Endothelial cell of umbilical vein (primary cell): ENCODE results near the gene ELAPOR2. TPM values are rescaled to one million over a fixed set of nuclear protein-coding genes. Genes with fewer than 3 reads are reported as not detected.

Source experiments
- BruUV-seq: library from RNA; stranded (reverse); fragments of 400-500 nt; replicated peaks from 2 replicates; lab custom pipeline; 2021; lab: Mats Ljungman, UMichigan
- CTCF ChIA-PET: fragments of 300-600, 350-600 bp; sonication (Branson Sonifier 250); formaldehyde crosslinking; loops from one replicate; lab custom pipeline; 2021; ENCODE audit warnings: antibody characterized with exemption, inconsistent platforms; lab: Charles Lee
- POLR2A ChIA-PET: fragments of 300-600, 350-600 bp; sonication (Branson Sonifier 250); formaldehyde crosslinking; loops from one replicate; lab custom pipeline; 2021; ENCODE audit warnings: antibody characterized with exemption, inconsistent platforms; lab: Charles Lee
- DNase-seq: peaks from one replicate; pipeline ENCODE4 v3.0.0-alpha.2; 2011; ENCODE audit warnings: low read depth, low spot score
- FAIRE-seq: peaks from 2 replicates; lab custom pipeline; 2011; peaks lifted over from hg19 to GRCh38; lab: Jason Lieb, UNC
- H2AFZ ChIP-seq: 2 replicates; pipeline ENCODE4 v1.6.0; 2012; ENCODE audit warnings: low read depth, low read length, control low read depth, inconsistent platforms
- H3K27ac ChIP-seq: 2 replicates; pipeline ENCODE4 v1.5.1; 2011; ENCODE audit warnings: low read depth, mild to moderate bottlenecking, control low read depth, low read length, moderate library complexity; ENCODE audit not compliant: insufficient read depth
- H3K27me3 ChIP-seq, 2 experiments: 2 replicates each; pipeline versions ENCODE4 v1.6.0 to v1.6.1; 2011; ENCODE audit warnings: low read length in 2 of 2, mixed read lengths in 1 of 2; ENCODE audit not compliant: control insufficient read depth in 2 of 2, insufficient read depth in 2 of 2
- H3K36me3 ChIP-seq, 2 experiments: 2 replicates in 1 of 2; 3 replicates in 1 of 2; pipeline ENCODE4 v1.5.1; 2011; ENCODE audit warnings: low read length in 2 of 2, mild to moderate bottlenecking in 1 of 2, moderate library complexity in 1 of 2; ENCODE audit not compliant: control insufficient read depth in 2 of 2, insufficient read depth in 2 of 2; ENCODE audit errors: extremely low read depth in 1 of 2
- H3K4me1 ChIP-seq: 3 replicates; pipeline ENCODE4 v1.5.1; 2011; ENCODE audit warnings: mild to moderate bottlenecking, low read length; ENCODE audit not compliant: control insufficient read depth, insufficient read depth; ENCODE audit errors: extremely low read depth
- H3K4me2 ChIP-seq: 2 replicates; pipeline ENCODE4 v1.6.1; 2011; ENCODE audit warnings: low read length, control low read depth, mixed read lengths; ENCODE audit not compliant: insufficient read depth
- H3K4me3 ChIP-seq, 3 experiments: fragments of 200-600 bp in 1 of 3; sonication (generic), shearing (Covaris generic) in 1 of 3; replicated peaks in 1 of 3; 2 replicates each; pipeline ENCODE4 v1.5.1; 2011 to 2016; ENCODE audit warnings: control low read depth in 3 of 3, low read length in 3 of 3, mild to moderate bottlenecking in 2 of 3, inconsistent platforms in 1 of 3, low read depth in 1 of 3, moderate library complexity in 1 of 3; ENCODE audit not compliant: insufficient read depth in 1 of 3
- H3K79me2 ChIP-seq: 2 replicates; pipeline ENCODE4 v1.6.0; 2012; ENCODE audit warnings: low read length, inconsistent platforms; ENCODE audit not compliant: control insufficient read depth, insufficient read depth
- H3K9ac ChIP-seq: replicated peaks from 2 replicates; pipeline ENCODE3; 2011; ENCODE audit warnings: low read length, control low read depth; ENCODE audit not compliant: insufficient read depth; ENCODE audit errors: extremely low read depth
- H3K9me1 ChIP-seq: replicated peaks from 3 replicates; pipeline ENCODE4 v1.6.0; 2011; ENCODE audit warnings: mild to moderate bottlenecking, low read length; ENCODE audit not compliant: control insufficient read depth, insufficient read depth; ENCODE audit errors: extremely low read depth
- H3K9me3 ChIP-seq: replicated peaks from 2 replicates; pipeline ENCODE4 v1.5.1; 2012; ENCODE audit warnings: low read length, inconsistent platforms; ENCODE audit not compliant: control insufficient read depth, insufficient read depth
- H4K20me1 ChIP-seq: replicated peaks from 2 replicates; pipeline ENCODE3; 2011; ENCODE audit warnings: mild to moderate bottlenecking, low read length; ENCODE audit not compliant: control insufficient read depth, insufficient read depth; ENCODE audit errors: extremely low read depth
- CTCF ChIP-seq, 2 donors: IDR thresholded peaks; 1 replicate in 1 of 2; 2 replicates in 1 of 2; pipeline ENCODE4 v1.5.1; 2011; ENCODE audit warnings: low read length in 2 of 2, mild to moderate bottlenecking in 2 of 2, moderate library complexity in 2 of 2, control low read depth in 1 of 2, inconsistent platforms in 1 of 2, low read depth in 1 of 2; ENCODE audit not compliant: insufficient read depth in 1 of 2; ENCODE audit errors: extremely low read depth in 1 of 2
- EZH2 ChIP-seq: IDR thresholded peaks from 2 replicates; pipeline ENCODE4 v1.6.1; 2012; ENCODE audit warnings: borderline replicate concordance, low read depth, mild to moderate bottlenecking, moderate library complexity, low read length, inconsistent platforms; ENCODE audit not compliant: severe bottlenecking
- FOS ChIP-seq: IDR thresholded peaks from 2 replicates; pipeline ENCODE4 v1.6.1; 2011; ENCODE audit warnings: mild to moderate bottlenecking, low read length, moderate library complexity, borderline replicate concordance; ENCODE audit not compliant: insufficient read depth
- GATA2 ChIP-seq: IDR thresholded peaks from 2 replicates; pipeline ENCODE4 v1.7.0; 2011; ENCODE audit warnings: low read depth, mild to moderate bottlenecking, moderate library complexity, mixed read lengths, low read length; ENCODE audit not compliant: insufficient read length, insufficient read depth
- JUN ChIP-seq: IDR thresholded peaks from 2 replicates; pipeline ENCODE4 v1.6.1; 2011; ENCODE audit warnings: borderline replicate concordance, low read depth; ENCODE audit not compliant: insufficient read length, insufficient read depth
- MAX ChIP-seq: IDR thresholded peaks from 2 replicates; pipeline ENCODE4 v1.6.1; 2011; ENCODE audit not compliant: insufficient read depth, insufficient read length
- MYC ChIP-seq: IDR thresholded peaks from one replicate; pipeline ENCODE4 v1.6.1; 2011; ENCODE audit warnings: mild to moderate bottlenecking, low read depth, low read length
- POLR2A ChIP-seq: IDR thresholded peaks from 2 replicates; pipeline ENCODE4 v1.6.1; 2012; ENCODE audit warnings: low read depth, mild to moderate bottlenecking, control low read depth, low read length
- POLR2AphosphoS5 ChIP-seq: IDR thresholded peaks from 2 replicates; pipeline ENCODE4 v1.6.1; 2012; ENCODE audit warnings: low read depth, mild to moderate bottlenecking, control low read depth, low read length, moderate library complexity; ENCODE audit not compliant: insufficient read depth
- dilution Hi-C: fragments of 300-500 bp; cut with MboI; formaldehyde crosslinking; loops from one replicate; pipeline ENCODE4 v1.15.0; 2019; ENCODE audit warnings: low sequenced_read_pairs; ENCODE audit not compliant: extremely low pct_ligation_motif_present
- intact Hi-C: fragments of 100-400 bp; cut with micrococcal nuclease; formaldehyde crosslinking; loops from one replicate; pipeline ENCODE4 v1.10.0; 2022
- polyA plus RNA-seq, 4 experiments: library from polyadenylated mRNA; depleted of rRNA in 3 of 4; stranded (reverse) in 3 of 4; unstranded in 1 of 4; fragments of >200 nt; gene quantifications; 2 replicates each; pipeline versions ENCODE4 v1.2.1 to v1.2.3, GENCODE V29; 2011 to 2012; ENCODE audit warnings: missing spikeins in 1 of 4
- total RNA-seq: library from RNA; stranded (reverse); gene quantifications from 2 replicates; pipeline ENCODE4 v1.2.3, GENCODE V29; 2021

The ELAPOR2 gene
- total and polyA plus RNA-seq, 2 donors (not counting 3 experiments of a cell fraction or from before 2014, with no cell fraction given): 38.2 to 63.5 TPM

GRCh38 chr7:87083865-87084519 lies 24.5 kb upstream of the ELAPOR2 start:
- no peaks in the 10 kb centered on the region for H4K20me1 ChIP-seq
- H3K27me3 ChIP-seq: no peaks in the 10 kb centered on the region
- TF ChIP-seq EZH2 (no peak), FOS (no peak), CTCF (IDR thresholded peaks at IDR 0.05; ENCODE audit: extremely low read depth in 1 of 2, insufficient read depth in 1 of 2, low read depth in 1 of 2, low read length in 2 of 2) (no peak), MYC (no peak), MAX (no peak), POLR2A (no peak), GATA2 (no peak), POLR2AphosphoS5 (no peak), JUN (no peak)
- CTCF ChIA-PET: no interaction called here
- no peak overlapping the region for H3K9ac ChIP-seq
- no peak overlapping the region for H3K4me2 ChIP-seq
- no TSS peak for BruUV-seq
- H3K4me1 ChIP-seq: no peaks in the 10 kb centered on the region
- no peak for FAIRE-seq
- H3K79me2 ChIP-seq: no peaks in the 10 kb centered on the region
- intact Hi-C loops: no loop called here
- no peak overlapping the region for H3K27ac ChIP-seq
- no peaks in the 10 kb centered on the region for H3K36me3 ChIP-seq
- H3K9me3 ChIP-seq: no peaks in the 10 kb centered on the region
- no peaks in the 10 kb centered on the region for H3K9me1 ChIP-seq
- dilution Hi-C loops: no loop called here
- POLR2A ChIA-PET: no interaction called here
- no peak overlapping the region for H2AFZ ChIP-seq
- H3K4me3 ChIP-seq: no peak overlapping the region
- no peak for DNase-seq
